RCC 7860 (cell line): ENCODE data around the gene CASP3.

Experiments
- DNase-seq: peaks from one replicate; pipeline ENCODE4 v3.0.0-alpha.2; 2015; ENCODE audit warnings: low spot score
- FAIRE-seq: peaks from 2 replicates; lab custom pipeline; 2012; peaks lifted over from hg19 to GRCh38; lab: Jason Lieb, UNC

CASP3 gene

GRCh38 chr4:184649026-184649970 is at the start of gene CASP3, which contains the start of gene PRIMPOL:
Gene CASP3 (minus strand): TSS chr4:184649447. CDS start chr4:184638453, 10,994 bp downstream.
Gene PRIMPOL (plus strand): TSS chr4:184649738. CDS start chr4:184657141, 7,403 bp downstream.
- DNase-seq (peak; percentile 79), FAIRE-seq (no peak)

DNA sequence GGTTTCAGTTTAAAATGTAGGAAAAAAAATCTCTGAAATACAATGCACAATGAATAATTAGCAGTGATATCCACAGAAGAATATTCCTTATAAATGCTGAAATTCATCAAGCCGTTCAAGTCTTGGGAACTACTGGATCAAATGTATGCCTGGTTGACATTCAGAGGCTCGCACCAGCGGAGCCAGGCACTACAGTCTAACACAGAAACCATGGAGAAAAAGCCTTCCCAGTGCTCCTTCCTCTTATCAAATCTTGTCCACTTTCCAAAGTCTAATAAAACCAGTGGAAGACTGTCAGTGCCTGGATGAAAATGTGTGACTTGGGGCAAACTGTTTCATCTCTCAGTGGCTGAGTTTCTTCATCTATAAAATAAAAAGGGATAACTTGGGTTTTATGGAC is 48.7 kb upstream of the CASP3 start:
- DNase-seq (no peak), FAIRE-seq (no peak)

- no peak for DNase-seq
- FAIRE-seq, result no peak
Observed at GRCh38 chr4:184695178-184695896, 46.1 kb upstream of the CASP3 start.

GRCh38 chr4:184694412-184694956 is 45.2 kb upstream of the CASP3 start:
- no peak for FAIRE-seq
- no peak for DNase-seq

- no peak for FAIRE-seq
- DNase-seq, result no peak
Observed at GRCh38 chr4:184693056-184693455, 43.8 kb upstream of the CASP3 start.

GRCh38 chr4:184689681-184690080 is 40.4 kb upstream of the CASP3 start:
- DNase-seq (no peak), FAIRE-seq (no peak)

DNA sequence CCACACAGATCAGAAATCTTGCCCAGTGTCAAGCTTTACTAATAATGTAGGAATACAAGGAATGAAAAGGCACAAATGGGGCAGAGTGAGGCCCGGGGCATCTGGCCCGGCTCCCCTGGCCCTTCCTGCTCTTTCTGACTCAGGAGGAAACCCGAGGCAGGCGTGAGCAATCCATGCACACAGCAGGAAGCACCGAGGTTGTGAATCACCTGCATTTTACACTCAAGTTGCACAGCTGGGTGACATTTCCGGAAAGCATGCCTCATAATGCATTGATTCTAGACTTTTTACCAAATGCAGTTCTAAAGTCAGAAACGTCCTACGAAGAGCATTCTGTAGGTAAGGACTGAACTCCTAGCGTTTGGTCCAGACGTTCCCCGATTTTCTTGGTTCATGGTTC is 39.2 kb upstream of the CASP3 start:
- DNase-seq, result peak; percentile 57
- FAIRE-seq, result peak; percentile 72

GRCh38 chr4:184688005-184688404 is 38.8 kb upstream of the CASP3 start:
- DNase-seq, result no peak
- no peak for FAIRE-seq

DNA sequence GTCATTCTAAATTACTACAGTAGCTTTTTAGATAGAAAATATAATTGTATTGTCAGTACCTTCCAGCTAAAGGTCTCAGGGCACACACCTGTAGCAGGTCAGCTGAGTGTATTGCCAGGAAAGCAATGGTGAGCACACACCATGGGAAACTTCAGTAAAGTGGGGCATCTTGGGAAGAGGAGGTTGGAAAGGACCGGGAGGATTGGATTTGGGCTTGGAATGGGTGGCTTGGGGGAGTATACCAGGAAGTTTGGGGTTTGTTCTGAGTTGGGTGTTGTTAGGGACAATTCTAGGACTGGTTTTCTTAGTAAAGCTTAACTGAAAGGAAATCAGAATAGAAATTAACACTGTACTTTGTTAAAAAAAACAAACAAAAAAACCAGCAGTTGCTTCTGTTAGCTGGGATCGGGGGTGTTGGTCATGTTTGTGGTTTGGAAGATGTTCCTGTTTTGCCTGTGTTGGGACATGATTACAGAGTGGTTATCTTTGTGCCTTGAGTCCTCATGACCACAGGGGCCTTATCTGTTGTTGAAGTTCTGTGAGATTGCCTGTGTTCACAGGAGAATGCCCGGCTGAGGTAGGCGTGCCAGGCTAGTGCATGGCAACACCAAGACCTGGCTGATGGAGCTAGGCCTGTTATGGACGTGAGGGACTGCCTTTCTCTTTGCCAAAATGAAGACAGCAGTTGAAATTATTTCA is 35.4 kb upstream of the CASP3 start:
- no peak for DNase-seq
- FAIRE-seq, result no peak

DNA sequence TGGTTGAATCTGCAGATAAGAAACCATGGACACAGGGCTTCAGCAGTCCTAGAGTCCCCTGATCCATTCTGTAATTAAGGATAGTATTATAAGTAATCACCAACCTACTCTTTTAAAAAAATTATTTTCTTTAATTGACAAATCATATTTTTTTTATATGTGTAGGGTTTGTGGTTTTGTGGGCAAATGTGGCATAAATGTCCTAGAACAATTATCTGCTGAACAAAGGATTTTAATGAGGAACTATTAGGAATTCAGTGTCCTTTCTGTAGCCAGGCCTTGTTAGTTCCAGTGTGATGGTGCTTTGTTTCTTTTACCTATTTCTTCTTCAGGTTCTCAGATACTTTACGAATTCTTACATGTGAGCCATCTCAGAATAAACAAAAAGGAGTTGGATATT is 32.7 kb upstream of the CASP3 start:
- no peak for DNase-seq
- no peak for FAIRE-seq

- no peak for DNase-seq
- FAIRE-seq, result no peak
Observed at GRCh38 chr4:184680698-184681097, 31.5 kb upstream of the CASP3 start.

GRCh38 chr4:184675821-184676492 is 26.7 kb upstream of the CASP3 start:
- no peak for FAIRE-seq
- DNase-seq, result no peak

DNA sequence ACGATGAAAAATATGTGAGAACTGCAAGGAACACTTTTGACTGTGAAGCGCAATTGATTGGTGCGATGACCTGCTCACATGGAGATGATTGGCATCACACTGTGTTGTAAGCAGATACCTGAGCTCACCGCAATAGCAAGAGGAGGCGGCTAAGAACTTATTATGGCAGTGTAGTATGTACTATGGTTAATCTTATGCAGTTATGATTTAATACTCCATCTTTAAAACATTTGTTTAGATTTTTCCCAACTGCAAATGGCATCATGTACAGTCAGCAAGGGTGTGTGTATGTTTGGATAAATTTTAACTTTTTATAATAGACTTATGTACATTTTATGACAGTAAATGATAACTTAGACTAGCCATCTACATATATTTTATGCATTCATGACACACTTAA is 25.8 kb upstream of the CASP3 start:
- FAIRE-seq, result no peak

GRCh38 chr4:184674011-184674410 is 24.8 kb upstream of the CASP3 start:
- no peak for DNase-seq

More for the DNA sequence above, 25.8 kb upstream of the CASP3 start:
- no peak for DNase-seq

GRCh38 chr4:184672741-184673140 is 23.5 kb upstream of the CASP3 start:
- no peak for DNase-seq
- no peak for FAIRE-seq

More at GRCh38 chr4:184674011-184674410, 24.8 kb upstream of the CASP3 start:
- no peak for FAIRE-seq

GRCh38 chr4:184671101-184671500 is 21.9 kb upstream of the CASP3 start:
- DNase-seq (no peak), FAIRE-seq (no peak)

DNA sequence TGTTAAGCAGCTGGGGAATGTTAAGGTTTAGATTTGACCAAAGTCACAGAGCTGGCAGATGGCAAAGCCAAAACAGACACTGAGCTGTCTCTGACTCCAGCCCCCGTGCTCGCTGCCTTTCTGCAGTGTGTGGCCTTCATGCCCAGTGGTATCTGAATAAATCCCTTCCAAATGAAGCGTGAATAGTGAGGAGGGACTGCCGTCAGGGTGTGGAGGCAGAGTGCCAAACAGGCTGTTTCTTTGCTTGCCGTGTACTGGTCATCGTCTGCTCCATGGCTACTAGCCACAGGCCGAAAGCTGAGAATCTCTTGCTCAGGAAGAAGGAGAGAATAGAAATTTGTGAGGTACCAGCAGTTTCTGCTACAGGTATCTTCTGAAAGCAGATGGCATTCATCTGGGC is 20.0 kb upstream of the CASP3 start:
- FAIRE-seq, result no peak
- DNase-seq, result no peak

DNA sequence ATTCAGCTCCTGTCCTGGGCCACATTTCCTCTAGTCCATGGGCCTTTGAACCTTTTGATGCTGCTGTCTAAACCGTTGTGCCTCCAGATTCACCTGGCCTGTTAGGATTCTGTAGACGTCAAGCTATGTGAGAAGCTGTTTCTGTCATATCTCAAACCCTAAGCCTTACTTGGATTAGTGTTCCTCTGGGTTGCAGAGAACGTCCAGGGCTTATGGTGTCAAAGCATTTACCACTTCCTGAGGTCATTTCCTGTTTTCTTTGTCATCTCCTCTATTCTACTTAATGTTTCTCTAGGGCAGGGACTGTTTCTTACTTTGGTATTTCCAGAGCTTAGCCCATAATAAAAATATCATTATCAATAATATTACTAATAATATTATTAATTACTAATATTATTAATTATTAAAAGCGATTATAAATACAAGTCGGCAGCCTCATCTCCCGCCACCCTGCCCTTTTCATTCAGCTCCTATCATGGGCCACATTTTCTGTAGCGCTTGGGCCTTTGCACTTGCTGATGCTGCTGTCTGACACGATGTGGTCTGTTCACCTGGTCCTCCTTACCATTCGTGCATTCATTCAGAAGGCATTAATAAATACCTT is 19.4 kb upstream of the CASP3 start:
- DNase-seq (no peak), FAIRE-seq (no peak)

- no peak for DNase-seq
- FAIRE-seq, result no peak
Observed at GRCh38 chr4:184668096-184668495, 18.8 kb upstream of the CASP3 start.

GRCh38 chr4:184666670-184667069 is 17.4 kb upstream of the CASP3 start:
- no peak for DNase-seq
- FAIRE-seq, result no peak
